ENCODE results near the gene KIDINS220.

DNA sequence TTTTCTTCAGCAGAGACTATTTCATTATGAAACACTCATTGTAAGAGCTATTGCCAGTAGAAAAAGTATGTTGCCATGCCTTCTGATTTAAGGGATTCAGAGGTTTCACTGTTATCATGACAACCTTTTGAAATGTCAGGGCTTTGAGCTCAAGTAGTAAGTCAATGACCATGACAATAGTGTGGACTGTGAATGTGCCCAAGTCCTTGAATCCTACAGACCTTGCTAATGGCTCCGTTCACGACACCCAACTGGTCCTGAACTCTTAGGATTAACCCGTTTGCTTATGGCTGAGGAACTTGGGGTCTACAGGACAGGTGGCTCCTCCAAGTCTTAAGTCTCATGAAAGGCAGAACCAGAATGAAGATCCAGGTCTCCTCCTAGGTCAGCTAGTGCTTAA, 17.6 kb upstream of the KIDINS220 start:
- TF ChIP-seq, protein P1, sequence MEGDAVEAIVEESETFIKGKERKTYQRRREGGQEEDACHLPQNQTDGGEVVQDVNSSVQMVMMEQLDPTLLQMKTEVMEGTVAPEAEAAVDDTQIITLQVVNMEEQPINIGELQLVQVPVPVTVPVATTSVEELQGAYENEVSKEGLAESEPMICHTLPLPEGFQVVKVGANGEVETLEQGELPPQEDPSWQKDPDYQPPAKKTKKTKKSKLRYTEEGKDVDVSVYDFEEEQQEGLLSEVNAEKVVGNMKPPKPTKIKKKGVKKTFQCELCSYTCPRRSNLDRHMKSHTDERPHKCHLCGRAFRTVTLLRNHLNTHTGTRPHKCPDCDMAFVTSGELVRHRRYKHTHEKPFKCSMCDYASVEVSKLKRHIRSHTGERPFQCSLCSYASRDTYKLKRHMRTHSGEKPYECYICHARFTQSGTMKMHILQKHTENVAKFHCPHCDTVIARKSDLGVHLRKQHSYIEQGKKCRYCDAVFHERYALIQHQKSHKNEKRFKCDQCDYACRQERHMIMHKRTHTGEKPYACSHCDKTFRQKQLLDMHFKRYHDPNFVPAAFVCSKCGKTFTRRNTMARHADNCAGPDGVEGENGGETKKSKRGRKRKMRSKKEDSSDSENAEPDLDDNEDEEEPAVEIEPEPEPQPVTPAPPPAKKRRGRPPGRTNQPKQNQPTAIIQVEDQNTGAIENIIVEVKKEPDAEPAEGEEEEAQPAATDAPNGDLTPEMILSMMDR (IDR thresholded peaks at IDR 0.05) = no peak
- TF ChIP-seq MYC (IDR thresholded peaks at IDR 0.05; ENCODE audit: borderline replicate concordance, low read length) (no peak), POLR2A (IDR thresholded peaks at IDR 0.05; ENCODE audit: low read length) (no peak), EP300 (IDR thresholded peaks at IDR 0.05) (no peak), RAD21 (conservative IDR thresholded peaks at IDR 0.05 in 1 of 2, IDR thresholded peaks at IDR 0.05 in 1 of 2) (no peak), SMC3 (IDR thresholded peaks at IDR 0.05) (no peak), KDM1A (IDR thresholded peaks at IDR 0.05; ENCODE audit: low read depth) (no peak), RNF2 (IDR thresholded peaks at IDR 0.05; ENCODE audit: borderline replicate concordance, low read depth) (no peak), CHD4 (IDR thresholded peaks at IDR 0.05; ENCODE audit: borderline replicate concordance) (no peak), RARB (CRISPR knock-in tag; IDR thresholded peaks at IDR 0.05) (no peak)
- TF ChIP-seq, protein P2, sequence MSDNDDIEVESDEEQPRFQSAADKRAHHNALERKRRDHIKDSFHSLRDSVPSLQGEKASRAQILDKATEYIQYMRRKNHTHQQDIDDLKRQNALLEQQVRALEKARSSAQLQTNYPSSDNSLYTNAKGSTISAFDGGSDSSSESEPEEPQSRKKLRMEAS (IDR thresholded peaks at IDR 0.05) = no peak
- TF ChIP-seq, protein P3, sequence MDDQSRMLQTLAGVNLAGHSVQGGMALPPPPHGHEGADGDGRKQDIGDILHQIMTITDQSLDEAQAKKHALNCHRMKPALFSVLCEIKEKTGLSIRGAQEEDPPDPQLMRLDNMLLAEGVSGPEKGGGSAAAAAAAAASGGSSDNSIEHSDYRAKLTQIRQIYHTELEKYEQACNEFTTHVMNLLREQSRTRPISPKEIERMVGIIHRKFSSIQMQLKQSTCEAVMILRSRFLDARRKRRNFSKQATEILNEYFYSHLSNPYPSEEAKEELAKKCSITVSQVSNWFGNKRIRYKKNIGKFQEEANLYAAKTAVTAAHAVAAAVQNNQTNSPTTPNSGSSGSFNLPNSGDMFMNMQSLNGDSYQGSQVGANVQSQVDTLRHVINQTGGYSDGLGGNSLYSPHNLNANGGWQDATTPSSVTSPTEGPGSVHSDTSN (IDR thresholded peaks at IDR 0.05) = no peak
